Measurements from ENCODE around the gene ACACA.

Gene ACACA

DNA sequence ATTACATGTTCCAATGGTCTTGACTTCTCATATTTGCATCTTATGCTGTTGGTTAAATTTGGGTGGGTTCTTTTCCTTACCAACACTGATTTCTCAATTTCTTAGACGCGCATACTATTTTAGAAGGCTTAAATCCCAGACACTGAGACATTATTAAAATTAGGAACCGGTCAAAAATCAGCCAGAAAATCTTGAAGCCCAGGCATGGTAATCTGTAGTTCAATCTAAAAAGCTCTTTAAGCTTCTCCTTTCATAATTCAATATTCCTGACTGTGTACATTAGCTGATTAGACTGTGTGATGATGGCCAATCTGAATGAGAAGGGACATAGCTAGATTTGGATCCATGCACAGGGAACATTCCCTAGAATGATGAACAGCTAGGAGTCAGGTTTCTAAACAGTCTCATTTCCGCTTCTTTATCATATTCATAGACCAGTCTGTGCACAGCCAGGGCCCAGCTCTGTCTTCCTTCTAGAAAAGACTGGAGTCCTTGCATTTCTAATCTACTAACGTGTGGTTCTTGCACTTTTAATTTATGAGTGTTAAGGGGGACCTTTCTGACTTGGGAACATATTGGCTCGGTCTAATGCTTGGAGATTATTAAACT lies 268.6 kb downstream of the ACACA start:
- TF ChIP-seq ARNT (IDR thresholded peaks at IDR 0.05) (no peak), L3MBTL2 (conservative IDR thresholded peaks at IDR 0.05) (no peak), SUZ12 (IDR thresholded peaks at IDR 0.05) (no peak), TARDBP (IDR thresholded peaks at IDR 0.05) (no peak), FOXK2 (IDR thresholded peaks at IDR 0.05) (no peak), ELF4 (IDR thresholded peaks at IDR 0.05) (no peak)
- ChIA-PET CTCF (interaction anchor here (0.6 to 1.3 kb wide), 3 partner anchors 13 to 90 kb away, joined by 3 to 5 read pairs (median 3); no protein-coding TSS in a partner anchor), POLR2A (no interaction called here)
- no peak for DNase-seq (ENCODE audit: extremely low spot score)

DNA sequence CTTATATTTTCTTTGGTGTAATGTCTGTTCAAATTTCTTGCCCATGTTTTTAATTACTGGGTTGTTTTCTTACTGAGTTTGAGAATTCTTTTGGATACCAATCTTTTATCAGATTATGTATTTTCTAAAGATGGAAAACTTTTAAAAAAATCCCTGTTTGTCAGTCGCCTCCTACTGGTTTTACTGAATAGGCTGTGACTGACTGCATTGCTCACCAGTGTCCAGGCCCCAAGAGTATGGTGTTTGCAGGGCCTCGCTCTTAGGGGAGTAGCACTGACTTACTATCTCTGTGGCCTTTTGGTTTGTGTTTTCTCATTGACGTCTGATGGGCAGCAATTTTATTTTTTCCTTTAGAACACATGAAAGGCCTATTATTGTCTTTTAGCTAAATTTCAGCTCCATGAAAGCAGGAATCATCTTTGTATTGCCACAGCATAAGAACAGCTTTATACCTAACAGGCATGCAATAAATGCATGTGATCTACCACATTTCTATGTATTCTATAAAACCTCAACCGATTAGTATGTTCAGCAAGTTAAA lies 269.5 kb downstream of the ACACA start:
- no peak for DNase-seq (ENCODE audit: extremely low spot score)
- ChIA-PET POLR2A (no interaction called here), CTCF (no interaction called here)
- TF ChIP-seq LEF1 (IDR thresholded peaks at IDR 0.05; ENCODE audit: borderline replicate concordance): no peak
- no peak for TF ChIP-seq FOXM1 (IDR thresholded peaks at IDR 0.05; ENCODE audit: borderline replicate concordance)
- TF ChIP-seq NFRKB (IDR thresholded peaks at IDR 0.05): no peak
- no peak for TF ChIP-seq ZNF384 (IDR thresholded peaks at IDR 0.05)
- no peak for TF ChIP-seq FOXK2 (IDR thresholded peaks at IDR 0.05)
- no peak for TF ChIP-seq SP1 (IDR thresholded peaks at IDR 0.05)
- no peak for TF ChIP-seq L3MBTL2 (conservative IDR thresholded peaks at IDR 0.05)
- no peak for TF ChIP-seq ARNT (IDR thresholded peaks at IDR 0.05)
- no peak for TF ChIP-seq FOXA1 (IDR thresholded peaks at IDR 0.05)
- TF ChIP-seq ELF4 (IDR thresholded peaks at IDR 0.05): no peak
- TF ChIP-seq BHLHE40 (IDR thresholded peaks at IDR 0.05; ENCODE audit: borderline replicate concordance): no peak
- TF ChIP-seq HDGF (IDR thresholded peaks at IDR 0.05; ENCODE audit: borderline replicate concordance): no peak
- no peak for TF ChIP-seq TARDBP (IDR thresholded peaks at IDR 0.05)
- TF ChIP-seq SUZ12 (IDR thresholded peaks at IDR 0.05): no peak

DNA sequence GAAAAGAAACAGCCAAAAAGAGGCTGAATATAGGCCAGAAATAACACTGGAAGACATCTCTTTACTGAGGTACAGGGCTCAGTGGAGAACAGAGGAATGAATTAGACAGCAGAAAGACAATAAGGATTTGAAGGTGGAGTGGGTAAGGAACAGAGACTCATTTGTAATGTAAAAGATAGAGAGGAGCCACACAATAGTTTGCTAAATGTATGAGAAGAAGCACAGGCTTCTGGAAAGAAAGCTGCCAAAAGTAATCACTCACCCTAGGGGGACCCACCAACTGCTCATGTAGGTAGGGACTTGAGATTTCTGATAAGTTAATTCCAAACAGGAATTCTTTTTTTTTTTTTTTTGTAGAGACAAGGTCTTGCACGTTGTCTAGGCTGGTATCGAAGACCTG lies 271.1 kb downstream of the ACACA start:
- TF ChIP-seq FOXK2 (IDR thresholded peaks at IDR 0.05) (no peak), ELF4 (IDR thresholded peaks at IDR 0.05) (no peak), FOXA1 (IDR thresholded peaks at IDR 0.05) (no peak), HDGF (IDR thresholded peaks at IDR 0.05; ENCODE audit: borderline replicate concordance) (no peak), NFRKB (IDR thresholded peaks at IDR 0.05) (no peak), SUZ12 (IDR thresholded peaks at IDR 0.05) (no peak), TARDBP (IDR thresholded peaks at IDR 0.05) (no peak), BHLHE40 (IDR thresholded peaks at IDR 0.05; ENCODE audit: borderline replicate concordance) (no peak), L3MBTL2 (conservative IDR thresholded peaks at IDR 0.05) (no peak), LEF1 (IDR thresholded peaks at IDR 0.05; ENCODE audit: borderline replicate concordance) (no peak), ZNF384 (IDR thresholded peaks at IDR 0.05) (no peak), CTBP1 (IDR thresholded peaks at IDR 0.05; ENCODE audit: borderline replicate concordance) (no peak), FOXM1 (IDR thresholded peaks at IDR 0.05; ENCODE audit: borderline replicate concordance) (no peak)
- TF ChIP-seq, protein P1, sequence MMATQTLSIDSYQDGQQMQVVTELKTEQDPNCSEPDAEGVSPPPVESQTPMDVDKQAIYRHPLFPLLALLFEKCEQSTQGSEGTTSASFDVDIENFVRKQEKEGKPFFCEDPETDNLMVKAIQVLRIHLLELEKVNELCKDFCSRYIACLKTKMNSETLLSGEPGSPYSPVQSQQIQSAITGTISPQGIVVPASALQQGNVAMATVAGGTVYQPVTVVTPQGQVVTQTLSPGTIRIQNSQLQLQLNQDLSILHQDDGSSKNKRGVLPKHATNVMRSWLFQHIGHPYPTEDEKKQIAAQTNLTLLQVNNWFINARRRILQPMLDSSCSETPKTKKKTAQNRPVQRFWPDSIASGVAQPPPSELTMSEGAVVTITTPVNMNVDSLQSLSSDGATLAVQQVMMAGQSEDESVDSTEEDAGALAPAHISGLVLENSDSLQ (IDR thresholded peaks at IDR 0.05): no peak
- ChIA-PET CTCF (no interaction called here), POLR2A (no interaction called here)
- DNase-seq (ENCODE audit: extremely low spot score): no peak

DNA sequence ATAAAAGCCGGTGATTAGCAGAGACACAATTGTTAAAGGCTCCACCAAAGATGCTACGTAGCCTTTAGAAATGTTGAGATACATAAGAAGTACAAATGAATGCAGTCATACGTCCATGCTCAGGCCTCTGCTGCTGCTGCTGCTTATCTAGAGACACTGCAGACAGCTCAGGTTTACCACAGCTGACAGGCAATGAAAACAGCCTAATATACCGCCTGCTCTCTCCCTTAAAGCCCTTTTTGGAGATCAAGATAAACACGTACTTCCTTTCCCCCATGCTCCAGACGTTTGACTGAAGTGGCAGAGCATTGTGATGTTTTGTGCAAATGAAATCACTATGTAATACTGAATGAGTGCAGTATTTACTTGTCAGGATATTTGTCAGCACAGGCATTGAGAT lies 272.6 kb downstream of the ACACA start:
- no peak for DNase-seq (ENCODE audit: extremely low spot score)
- CTCF ChIA-PET: no interaction called here
- POLR2A ChIA-PET: no interaction called here
- TF ChIP-seq, protein P1 (IDR thresholded peaks at IDR 0.05): no peak
- TF ChIP-seq FOXK2 (IDR thresholded peaks at IDR 0.05): no peak
- no peak for TF ChIP-seq SP1 (IDR thresholded peaks at IDR 0.05)
- no peak for TF ChIP-seq NFRKB (IDR thresholded peaks at IDR 0.05)

DNA sequence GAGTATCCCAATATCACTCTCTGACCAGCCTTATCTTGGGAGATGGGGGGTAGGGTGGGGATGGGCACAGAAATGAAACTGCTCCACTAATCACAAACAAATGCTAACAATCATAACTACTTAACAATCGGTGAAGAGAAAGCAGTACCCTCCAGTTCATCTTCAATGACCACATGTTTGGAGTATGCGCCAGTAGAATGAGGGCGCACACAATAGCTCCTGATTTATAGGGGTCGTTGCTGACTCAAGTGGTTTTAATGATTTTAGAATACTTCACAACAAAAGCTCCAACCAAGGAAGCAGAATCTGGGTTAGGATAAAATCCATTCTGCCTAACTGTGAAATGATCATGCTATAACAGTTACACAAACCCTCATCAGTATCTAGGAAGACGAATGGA lies 273.5 kb downstream of the ACACA start:
- no peak for TF ChIP-seq ELF4 (IDR thresholded peaks at IDR 0.05)
- no peak for TF ChIP-seq HDGF (IDR thresholded peaks at IDR 0.05; ENCODE audit: borderline replicate concordance)
- no peak for TF ChIP-seq FOXM1 (IDR thresholded peaks at IDR 0.05; ENCODE audit: borderline replicate concordance)
- TF ChIP-seq L3MBTL2 (conservative IDR thresholded peaks at IDR 0.05): no peak
- no peak for TF ChIP-seq TARDBP (IDR thresholded peaks at IDR 0.05)
- no peak for TF ChIP-seq ARNT (IDR thresholded peaks at IDR 0.05)
- TF ChIP-seq SUZ12 (IDR thresholded peaks at IDR 0.05): no peak
- TF ChIP-seq FOXK2 (IDR thresholded peaks at IDR 0.05): no peak
- TF ChIP-seq FOXA1 (IDR thresholded peaks at IDR 0.05): no peak
- no peak for DNase-seq (ENCODE audit: extremely low spot score)
- ChIA-PET POLR2A (no interaction called here), CTCF (no interaction called here)

DNA sequence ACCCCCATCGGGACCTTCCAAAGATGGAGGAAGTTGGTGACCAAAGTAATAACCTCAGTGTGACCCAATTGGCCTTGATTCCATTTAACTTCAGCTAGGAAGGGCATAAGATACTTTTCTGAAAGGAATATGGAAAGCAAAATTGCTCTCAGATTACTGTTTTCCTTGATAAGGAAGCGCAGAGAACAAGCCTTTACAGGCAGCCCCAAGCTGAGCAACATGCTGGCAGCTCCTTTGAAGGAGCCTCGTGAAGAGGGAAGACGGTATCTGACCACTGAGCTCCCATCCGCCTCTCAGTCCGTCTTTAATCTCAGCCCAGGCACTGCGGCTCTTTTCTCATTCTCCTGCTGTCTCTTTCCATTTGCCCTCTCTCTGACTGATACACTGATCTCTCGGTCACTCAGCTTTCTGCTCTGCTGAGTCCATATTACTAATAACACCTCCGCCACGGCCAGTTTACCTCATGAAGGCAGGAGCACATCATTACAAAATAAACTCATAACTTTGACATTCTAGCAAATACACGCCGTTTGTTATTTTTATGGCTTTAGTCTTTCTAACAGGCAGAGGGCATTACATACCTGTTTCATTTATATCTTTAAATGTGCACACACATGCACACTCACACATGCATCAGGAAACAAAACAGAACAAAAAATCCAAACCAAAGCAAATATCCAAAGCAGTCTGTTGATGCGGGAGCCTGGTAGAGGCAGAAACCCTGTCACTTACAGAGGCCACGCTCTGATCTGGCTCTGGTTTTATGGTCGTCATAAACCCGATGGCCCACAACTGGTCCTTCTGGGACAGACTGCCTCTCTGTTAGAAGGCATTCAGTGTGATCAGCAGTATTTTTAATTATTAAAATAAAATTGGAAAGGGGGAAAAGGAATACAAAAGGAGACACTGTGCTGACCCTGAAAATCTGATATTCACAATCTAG lies 274.7 kb downstream of the ACACA start:
- TF ChIP-seq ARNT (IDR thresholded peaks at IDR 0.05) (no peak), L3MBTL2 (conservative IDR thresholded peaks at IDR 0.05) (peak; percentile 17; the same call in 1 of the 2 replicates)
- peak; percentile 10 for DNase-seq (ENCODE audit: extremely low spot score)
- ChIA-PET CTCF (interaction anchor here (0.7 kb wide), 1 partner anchor 21 kb away, joined by 3 read pairs; no protein-coding TSS in a partner anchor), POLR2A (no interaction called here)

Data from HEK293T (cell line).